GM18873 (cell line): Measurements from ENCODE around the gene NDUFB8.

Experiments used
- ATAC-seq: cut with Tn5 transposase; IDR thresholded peaks from one replicate; pipeline ENCODE4 v1.9.1; 2021; ENCODE audit warnings: mild to moderate bottlenecking, moderate library complexity, moderate number of reproducible peaks; ENCODE audit not compliant: unreplicated experiment, low FRiP score

NDUFB8 gene

DNA sequence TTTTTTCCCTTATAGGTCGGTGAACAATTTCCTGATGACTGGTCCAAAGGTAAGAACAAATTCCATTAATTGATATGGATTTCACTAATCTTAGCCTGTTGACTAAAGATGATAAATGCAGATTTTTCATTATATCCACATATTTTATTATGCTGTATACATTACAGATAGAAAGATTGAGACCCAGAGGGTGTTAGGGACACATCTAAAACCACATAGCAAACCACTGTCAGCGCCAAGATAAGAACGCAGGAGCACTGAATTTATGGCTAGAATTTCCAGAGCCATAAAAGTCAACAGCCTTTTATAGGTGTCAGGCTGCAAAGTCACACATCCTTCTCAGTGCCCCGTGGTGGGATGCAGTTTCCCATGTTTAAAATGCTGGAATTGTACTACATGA, 50.6 kb downstream of the NDUFB8 start:
- no peak for ATAC-seq

DNA sequence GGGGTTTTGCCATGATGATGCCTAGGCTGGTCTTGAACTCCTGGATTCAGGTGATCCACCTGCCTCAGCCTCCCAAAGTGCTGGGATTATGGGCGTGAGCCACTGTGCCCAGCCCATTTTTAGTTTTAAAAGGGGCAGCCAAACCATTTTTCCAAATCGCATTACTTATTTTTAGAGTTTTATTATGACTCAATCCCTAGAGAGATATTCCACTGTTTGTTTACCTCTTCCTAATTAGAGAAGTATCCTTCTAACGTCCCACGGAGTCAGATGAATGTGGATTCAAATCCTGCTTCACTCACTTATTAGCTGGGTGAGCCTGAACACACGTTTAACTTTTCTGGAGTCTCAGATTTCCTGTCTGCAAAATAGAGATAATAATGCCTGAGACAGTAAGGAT, 51.7 kb downstream of the NDUFB8 start:
- no peak for ATAC-seq
